A549 treated with CpdA at 1 μM for 4 hours (cell line): Measurements from ENCODE around the gene SSX2B. TPM values are rescaled to one million over a fixed set of nuclear protein-coding genes. Genes with fewer than 3 reads are reported as not detected.

ENCODE experiments used
- total RNA-seq: library from RNA; stranded (reverse); fragments of 200-300 nt; extraction: Qiagen RNA extraction; gene quantifications from 5 replicates; pipeline ENCODE4 v1.2.3, GENCODE V29; 2022; ENCODE audit warnings: low read depth

The SSX2B gene
- not detected in 5 replicates for total RNA-seq

GRCh38 chrX:52750952-52751351 lies at the start of gene SSX2B:
Gene SSX2B (plus strand): TSS chrX:52751252. CDS start chrX:52752681, 1,429 bp downstream.

GRCh38 chrX:52707078-52707477 lies 44.0 kb upstream of the SSX2B start, which contains the start of gene SSX2:
Gene SSX2 (minus strand): TSS chrX:52707178. CDS start chrX:52705749, 1,429 bp downstream.

GRCh38 chrX:52797327-52797726 lies 46.3 kb downstream of the SSX2B start, which contains the start of gene SPANXN5:
Gene SPANXN5 (minus strand): TSS chrX:52797427. CDS start chrX:52797348, 79 bp downstream.

Other genes starting within 250 kb of the SSX2B start
- 191 to 316 TPM (median 215 TPM) in 5 replicates for gene XAGE1B, start 234.2 kb upstream of the SSX2B start, total RNA-seq
- gene SSX7, start 96.4 kb upstream of the SSX2B start, total RNA-seq = not detected in 5 replicates
- gene SSX2, start 44.1 kb upstream of the SSX2B start, total RNA-seq = not detected in 5 replicates
- not detected in 5 replicates for gene SPANXN5, start 46.2 kb downstream of the SSX2B start, total RNA-seq
- not detected in 5 replicates for gene XAGE5, start 60.0 kb downstream of the SSX2B start, total RNA-seq
- gene XAGE3, start 116.8 kb downstream of the SSX2B start, total RNA-seq = not detected in 5 replicates
- 8.7 to 17.5 TPM (median 12.3 TPM) in 5 replicates for gene FAM156B, start 146.1 kb downstream of the SSX2B start, total RNA-seq
- 13.2 to 17.6 TPM (median 13.7 TPM) in 5 replicates for gene FAM156A, start 207.3 kb downstream of the SSX2B start, total RNA-seq